Osteoblast (primary cell): ENCODE data around the gene KIF6. TPM values are rescaled to one million over a fixed set of nuclear protein-coding genes. Genes with fewer than 3 reads are reported as not detected.

Experiments used
- DNase-seq: peaks from one replicate; pipeline ENCODE4 v3.0.0; 2011; ENCODE audit warnings: low spot score, mixed read lengths; ENCODE audit not compliant: insufficient read length; ENCODE audit errors: missing footprints
- H2AFZ ChIP-seq: 2 replicates; pipeline ENCODE4 v1.6.0; 2011; ENCODE audit warnings: mild to moderate bottlenecking, low read length
- H3K27ac ChIP-seq: 2 replicates; pipeline ENCODE4 v1.5.1; 2011; ENCODE audit warnings: mild to moderate bottlenecking, low read depth, low read length, moderate library complexity
- H3K27me3 ChIP-seq: 2 replicates; pipeline ENCODE4 v1.6.0; 2012; ENCODE audit warnings: mild to moderate bottlenecking, control low read depth, inconsistent platforms, low read length, moderate library complexity; ENCODE audit not compliant: insufficient read depth
- H3K36me3 ChIP-seq: 2 replicates; pipeline ENCODE4 v1.5.1; 2011; ENCODE audit warnings: mild to moderate bottlenecking, low read length, control low read depth, moderate library complexity; ENCODE audit not compliant: insufficient read depth
- H3K4me1 ChIP-seq: 2 replicates; pipeline ENCODE4 v1.5.1; 2011; ENCODE audit warnings: mild to moderate bottlenecking, low read length, control low read depth, moderate library complexity; ENCODE audit not compliant: insufficient read depth
- H3K4me2 ChIP-seq: 2 replicates; pipeline ENCODE4 v1.6.0; 2011; ENCODE audit warnings: mild to moderate bottlenecking, low read length; ENCODE audit not compliant: insufficient read depth
- H3K4me3 ChIP-seq: fragments of 200-600 bp; sonication (generic); 3 replicates; pipeline ENCODE4 v1.5.1; 2012; ENCODE audit warnings: mild to moderate bottlenecking, low read length, inconsistent platforms; ENCODE audit not compliant: insufficient read depth
- H3K79me2 ChIP-seq: 2 replicates; pipeline ENCODE4 v1.6.0; 2012; ENCODE audit warnings: mild to moderate bottlenecking, low read length, control low read depth, inconsistent platforms; ENCODE audit not compliant: insufficient read depth
- H3K9me3 ChIP-seq: 2 replicates; pipeline ENCODE4 v1.5.1; 2011; ENCODE audit warnings: low read depth, low read length, control low read depth
- H4K20me1 ChIP-seq: 2 replicates; pipeline ENCODE4 v1.6.0; 2012; ENCODE audit warnings: mild to moderate bottlenecking, low read length, control low read depth; ENCODE audit not compliant: insufficient read depth
- CTCF ChIP-seq: IDR thresholded peaks from 2 replicates; pipeline ENCODE4 v1.5.1; 2011; ENCODE audit warnings: mild to moderate bottlenecking, low read depth, low read length, moderate library complexity; ENCODE audit errors: extremely low read depth
- total RNA-seq: library from RNA; depleted of rRNA; stranded (reverse); fragments of >200 nt; gene quantifications from 2 replicates; pipeline ENCODE4 v1.2.3, GENCODE V29; 2012

KIF6 gene
- total RNA-seq, 1 donor = 1.4 TPM

GRCh38 chr6:39365281-39366074 is 359.7 kb downstream of the KIF6 start:
- TF ChIP-seq CTCF = no peak
- Histone ChIP-seq H3K79me2 (no peaks in the 10 kb centered on the region), H3K4me1 (peaks cover 3% of the 10 kb centered on the region), H2AFZ (no peak overlapping the region), H3K27me3 (no peaks in the 10 kb centered on the region), H3K27ac (no peak overlapping the region), H3K4me2 (no peak overlapping the region), H4K20me1 (no peaks in the 10 kb centered on the region), H3K9me3 (no peaks in the 10 kb centered on the region), H3K4me3 (no peak overlapping the region), H3K36me3 (no peaks in the 10 kb centered on the region)
- DNase-seq = peak; percentile 90

GRCh38 chr6:39363280-39363679 is 361.9 kb downstream of the KIF6 start:
- no peak overlapping the region for H2AFZ ChIP-seq
- no peaks in the 10 kb centered on the region for H3K79me2 ChIP-seq
- no peaks in the 10 kb centered on the region for H3K9me3 ChIP-seq
- H3K27me3 ChIP-seq = no peaks in the 10 kb centered on the region
- no peak for DNase-seq
- no peak overlapping the region for H3K4me3 ChIP-seq
- H3K4me2 ChIP-seq = no peak overlapping the region
- H4K20me1 ChIP-seq = no peaks in the 10 kb centered on the region
- H3K36me3 ChIP-seq = no peaks in the 10 kb centered on the region
- TF ChIP-seq CTCF = no peak
- H3K27ac ChIP-seq = no peak overlapping the region
- peaks cover 3% of the 10 kb centered on the region for H3K4me1 ChIP-seq

- TF ChIP-seq CTCF = no peak
- Histone ChIP-seq H3K9me3 (no peaks in the 10 kb centered on the region), H3K79me2 (no peaks in the 10 kb centered on the region), H3K4me2 (no peak overlapping the region), H3K36me3 (no peaks in the 10 kb centered on the region), H3K27me3 (no peaks in the 10 kb centered on the region), H3K4me3 (no peak overlapping the region), H2AFZ (peak overlapping the region; percentile 58), H3K27ac (no peak overlapping the region), H3K4me1 (peaks cover 3% of the 10 kb centered on the region), H4K20me1 (no peaks in the 10 kb centered on the region)
- DNase-seq = peak; percentile 52
These were observed 362.7 kb downstream of the KIF6 start for GRCh38 chr6:39362487-39362865.

- H3K4me3 ChIP-seq = no peak overlapping the region
- no peak overlapping the region for H3K27ac ChIP-seq
- peaks cover 3% of the 10 kb centered on the region for H3K4me1 ChIP-seq
- H3K36me3 ChIP-seq = no peaks in the 10 kb centered on the region
- H3K79me2 ChIP-seq = no peaks in the 10 kb centered on the region
- H3K9me3 ChIP-seq = no peaks in the 10 kb centered on the region
- peak overlapping the region; percentile 89 for H2AFZ ChIP-seq
- no peaks in the 10 kb centered on the region for H4K20me1 ChIP-seq
- H3K4me2 ChIP-seq = peak overlapping the region; percentile 70
- peak; percentile 95 for DNase-seq
- no peaks in the 10 kb centered on the region for H3K27me3 ChIP-seq
- peak; percentile 73 for TF ChIP-seq CTCF
These were observed 363.3 kb downstream of the KIF6 start for GRCh38 chr6:39361657-39362486.
